B cell (primary cell): ENCODE measurements around the gene CYFIP2. TPM values are rescaled to one million over a fixed set of nuclear protein-coding genes. Genes with fewer than 3 reads are reported as not detected.

Experiments
- ATAC-seq: fragments of 200-7000 bp; cut with Tn5 transposase; one replicate; pipeline ENCODE4 v1.10.0; 2021; ENCODE audit warnings: low read depth, mild to moderate bottlenecking, moderate number of reproducible peaks, moderate library complexity
- CTCF ChIA-PET: fragments of 350-600 bp; sonication (Branson Sonifier 250); formaldehyde crosslinking; loops from one replicate; lab custom pipeline; 2021; ENCODE audit warnings: antibody characterized with exemption, inconsistent platforms; lab: Charles Lee
- POLR2A ChIA-PET: fragments of 350-600 bp; sonication (Branson Sonifier 250); formaldehyde crosslinking; loops from one replicate; lab custom pipeline; 2021; ENCODE audit warnings: antibody characterized with exemption; lab: Charles Lee
- DNase-seq: peaks from one replicate; pipeline ENCODE4 v3.0.0; 2013
- H2AFZ ChIP-seq: 2 replicates; pipeline ENCODE4 v1.6.1; 2012; ENCODE audit warnings: mild to moderate bottlenecking, low read depth, low read length; ENCODE audit not compliant: insufficient read depth, poor library complexity, severe bottlenecking
- H3K27ac ChIP-seq, 2 donors: 1 replicate in 1 of 2; 2 replicates in 1 of 2; pipeline ENCODE4 v1.5.1; 2012 to 2013; ENCODE audit warnings: low read length in 2 of 2, mild to moderate bottlenecking in 2 of 2, moderate library complexity in 1 of 2
- H3K27me3 ChIP-seq, 4 experiments: fragments of 200-600 bp in 1 of 4; sonication (generic) in 1 of 4; replicated peaks in 1 of 4; 1 replicate in 2 of 4; 2 replicates in 2 of 4; pipeline versions ENCODE4 v1.6.1 to v1.7.0; 2013 to 2016; ENCODE audit warnings: low read length in 3 of 4, mild to moderate bottlenecking in 2 of 4, mixed read lengths in 1 of 4, moderate library complexity in 1 of 4; ENCODE audit not compliant: insufficient read depth in 4 of 4, control insufficient read depth in 3 of 4; ENCODE audit errors: control extremely low read depth in 1 of 4
- H3K36me3 ChIP-seq, 2 experiments: replicated peaks in 1 of 2; 1 replicate in 1 of 2; 2 replicates in 1 of 2; pipeline versions ENCODE4 v1.6.1 to v1.7.1; 2013; ENCODE audit warnings: low read length in 1 of 2; ENCODE audit not compliant: insufficient read depth in 2 of 2, control insufficient read depth in 1 of 2; ENCODE audit errors: control extremely low read depth in 1 of 2, extremely low read depth in 1 of 2
- H3K4me1 ChIP-seq, 2 donors: fragments of 200-600 bp in 1 of 2; sonication (generic) in 1 of 2; 1 replicate in 1 of 2; 2 replicates in 1 of 2; pipeline versions ENCODE4 v1.5.1 to v1.6.1; 2013 to 2017; ENCODE audit warnings: low read length in 2 of 2; ENCODE audit not compliant: control insufficient read depth in 2 of 2, insufficient read depth in 2 of 2
- H3K4me2 ChIP-seq: replicated peaks from 2 replicates; pipeline ENCODE3; 2012; ENCODE audit warnings: mild to moderate bottlenecking, low read depth, low read length; ENCODE audit not compliant: poor library complexity, severe bottlenecking
- H3K4me3 ChIP-seq, 5 experiments: fragments of 200-600 bp in 1 of 5; sonication (generic) in 1 of 5; 1 replicate in 3 of 5; 2 replicates in 2 of 5; pipeline versions ENCODE4 v1.5.1 to v1.7.0; 2011 to 2016; ENCODE audit warnings: low read length in 4 of 5, mild to moderate bottlenecking in 4 of 5, low read depth in 2 of 5, control low read depth in 1 of 5, moderate library complexity in 1 of 5; ENCODE audit not compliant: insufficient read depth in 1 of 5; ENCODE audit errors: control extremely low read depth in 1 of 5, extremely low read depth in 1 of 5
- H3K79me2 ChIP-seq: fragments of 200-600 bp; sonication (generic); one replicate; pipeline ENCODE4 v1.6.0; 2016; ENCODE audit warnings: low read length; ENCODE audit not compliant: control insufficient read depth, insufficient read depth
- H3K9ac ChIP-seq: fragments of 200-600 bp; sonication (generic); 2 replicates; pipeline ENCODE4 v1.6.1; 2017; ENCODE audit warnings: mild to moderate bottlenecking, low read length, moderate library complexity
- H3K9me3 ChIP-seq, 3 donors: one replicate each; pipeline versions ENCODE4 v1.6.1 to v1.7.1; 2013; ENCODE audit warnings: low read length in 2 of 3; ENCODE audit not compliant: control insufficient read depth in 2 of 3, insufficient read depth in 1 of 3; ENCODE audit errors: control extremely low read depth in 1 of 3
- H4K20me1 ChIP-seq: 2 replicates; pipeline ENCODE4 v1.6.0; 2012; ENCODE audit warnings: mild to moderate bottlenecking, low read length; ENCODE audit not compliant: insufficient read depth, control insufficient read depth, poor library complexity, severe bottlenecking
- H3K27ac Mint-ChIP-seq: one replicate; pipeline ENCODE4 v1.8.0; 2021; ENCODE audit warnings: mixed read lengths
- H3K27me3 Mint-ChIP-seq: one replicate; pipeline ENCODE4 v1.8.0; 2021; ENCODE audit warnings: mixed read lengths
- H3K4me1 Mint-ChIP-seq: one replicate; pipeline ENCODE4 v1.8.0; 2021; ENCODE audit warnings: mixed read lengths
- H3K4me3 Mint-ChIP-seq: one replicate; pipeline ENCODE4 v1.8.0; 2021; ENCODE audit warnings: mixed read lengths
- H3K9me3 Mint-ChIP-seq: one replicate; pipeline ENCODE4 v1.8.0; 2022; ENCODE audit warnings: mixed read lengths; ENCODE audit not compliant: insufficient read depth
- EZH2 ChIP-seq: IDR thresholded peaks from 2 replicates; pipeline ENCODE4 v1.6.1; 2012; ENCODE audit warnings: borderline replicate concordance, low read depth, mild to moderate bottlenecking, moderate library complexity, low read length; ENCODE audit not compliant: insufficient read depth, poor library complexity, severe bottlenecking
- WGBS: methylation state at CpG from one replicate; pipeline ENCODE4 v1.1.5; 2013; ENCODE audit warnings: missing lambda C conversion rate; ENCODE audit not compliant: insufficient coverage; 5-methylcytosine and 5-hydroxymethylcytosine counted together
- intact Hi-C: fragments of 100-400 bp; cut with micrococcal nuclease; formaldehyde crosslinking; loops from one replicate; pipeline ENCODE4 v1.10.0; 2022
- polyA plus RNA-seq: library from polyadenylated mRNA; depleted of rRNA; stranded (reverse); fragments of >200 nt; gene quantifications from 2 replicates; pipeline ENCODE4 v1.2.3, GENCODE V29; 2012
- total RNA-seq, 2 donors: library from RNA; stranded (reverse); fragments of 120-200 nt in 1 of 2; gene quantifications; 1 replicate in 1 of 2; 2 replicates in 1 of 2; pipeline versions ENCODE4 v1.2.3 to v1.2.4, GENCODE V29; 2013 to 2022
- TF ChIP-seq, protein P1 (sequence below): fragments of 200-600 bp; IDR thresholded peaks from one replicate; pipeline ENCODE4 v1.8.0; 2022; ENCODE audit warnings: antibody characterized with exemption, mild to moderate bottlenecking

Gene CYFIP2
- total and polyA plus RNA-seq, 2 donors (not counting 1 experiment from before 2014, with no cell fraction given), result 231 to 663 TPM

DNA sequence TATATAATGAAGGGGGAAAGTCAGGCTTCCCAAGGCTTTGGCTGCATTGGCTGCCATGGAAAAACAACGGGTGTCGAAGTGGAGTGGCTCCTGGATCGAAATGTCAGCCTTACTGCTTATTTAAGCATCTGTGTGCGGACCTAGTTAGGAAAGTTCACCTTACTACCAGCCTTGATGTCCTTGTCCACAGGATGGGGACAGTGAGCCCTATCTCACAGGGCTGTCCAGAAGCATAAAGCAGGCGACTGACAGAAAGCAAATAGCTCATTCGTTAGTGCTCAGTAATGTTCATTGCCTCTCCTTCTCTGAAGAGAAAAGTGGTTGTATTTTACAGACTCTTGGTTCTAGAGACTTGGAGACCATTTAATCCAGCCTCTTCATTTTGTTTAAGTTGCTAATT lies 112.6 kb downstream of the CYFIP2 start:
- 100% methylated on average over 6 of the region's 6 CpGs for WGBS
- H3K27me3 Mint-ChIP-seq, result no peaks in the 10 kb centered on the region
- H3K9me3 Mint-ChIP-seq, result no peaks in the 10 kb centered on the region
- Histone ChIP-seq H3K4me2 (no peak overlapping the region), H4K20me1 (peaks cover 12% of the 10 kb centered on the region), H3K4me1 (no peaks in the 10 kb centered on the region), H3K79me2 (no peaks in the 10 kb centered on the region), H3K9me3 (no peaks in the 10 kb centered on the region), H3K36me3 (peaks cover 13 to 88% of the 10 kb centered on the region in 2 experiments), H3K27me3 (no peaks in the 10 kb centered on the region), H3K27ac (no peak overlapping the region), H3K9ac (no peak overlapping the region), H3K4me3 (no peak overlapping the region), H2AFZ (no peak overlapping the region)
- no peak for ATAC-seq
- TF ChIP-seq, protein P1, sequence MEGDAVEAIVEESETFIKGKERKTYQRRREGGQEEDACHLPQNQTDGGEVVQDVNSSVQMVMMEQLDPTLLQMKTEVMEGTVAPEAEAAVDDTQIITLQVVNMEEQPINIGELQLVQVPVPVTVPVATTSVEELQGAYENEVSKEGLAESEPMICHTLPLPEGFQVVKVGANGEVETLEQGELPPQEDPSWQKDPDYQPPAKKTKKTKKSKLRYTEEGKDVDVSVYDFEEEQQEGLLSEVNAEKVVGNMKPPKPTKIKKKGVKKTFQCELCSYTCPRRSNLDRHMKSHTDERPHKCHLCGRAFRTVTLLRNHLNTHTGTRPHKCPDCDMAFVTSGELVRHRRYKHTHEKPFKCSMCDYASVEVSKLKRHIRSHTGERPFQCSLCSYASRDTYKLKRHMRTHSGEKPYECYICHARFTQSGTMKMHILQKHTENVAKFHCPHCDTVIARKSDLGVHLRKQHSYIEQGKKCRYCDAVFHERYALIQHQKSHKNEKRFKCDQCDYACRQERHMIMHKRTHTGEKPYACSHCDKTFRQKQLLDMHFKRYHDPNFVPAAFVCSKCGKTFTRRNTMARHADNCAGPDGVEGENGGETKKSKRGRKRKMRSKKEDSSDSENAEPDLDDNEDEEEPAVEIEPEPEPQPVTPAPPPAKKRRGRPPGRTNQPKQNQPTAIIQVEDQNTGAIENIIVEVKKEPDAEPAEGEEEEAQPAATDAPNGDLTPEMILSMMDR, result no peak
- TF ChIP-seq EZH2, result no peak
- intact Hi-C loops, result no loop called here
- H3K4me1 Mint-ChIP-seq, result no peaks in the 10 kb centered on the region
- no peak overlapping the region for H3K4me3 Mint-ChIP-seq
- CTCF ChIA-PET, result interaction anchor here (1.3 to 2.1 kb wide), 2 partner anchors 23 to 340 kb away, joined by 3 to 6 read pairs; no protein-coding TSS in a partner anchor
- POLR2A ChIA-PET, result no interaction called here
- DNase-seq, result no peak
- H3K27ac Mint-ChIP-seq, result no peak overlapping the region

DNA sequence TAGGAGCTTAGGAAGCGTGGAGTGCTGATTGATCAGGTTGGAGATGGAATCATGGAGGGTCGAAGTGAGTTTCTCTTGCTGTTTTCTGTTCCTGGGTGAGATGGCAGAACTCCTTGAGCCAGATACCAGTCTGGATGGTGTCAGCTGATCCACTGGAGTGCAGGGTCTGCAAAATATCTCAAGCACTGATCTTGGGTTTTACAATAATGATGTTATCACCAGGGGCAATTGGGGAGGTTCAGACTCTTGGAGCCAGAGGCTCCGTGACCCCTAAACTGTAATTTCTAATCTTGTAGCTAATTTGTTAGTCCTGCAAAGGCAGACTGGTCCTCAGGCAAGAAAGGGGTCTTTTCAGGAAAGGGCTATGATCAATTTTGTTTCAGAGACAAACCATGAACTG lies 114.1 kb downstream of the CYFIP2 start:
- Histone ChIP-seq H3K9me3 (no peaks in the 10 kb centered on the region), H3K9ac (no peak overlapping the region), H3K36me3 (peaks cover 17 to 87% of the 10 kb centered on the region in 2 experiments), H3K79me2 (no peaks in the 10 kb centered on the region), H4K20me1 (peaks cover 12% of the 10 kb centered on the region), H3K4me3 (no peak overlapping the region), H3K27ac (no peak overlapping the region), H3K4me1 (no peaks in the 10 kb centered on the region), H3K27me3 (no peaks in the 10 kb centered on the region), H3K4me2 (no peak overlapping the region), H2AFZ (no peak overlapping the region)
- H3K4me3 Mint-ChIP-seq, result no peak overlapping the region
- no peaks in the 10 kb centered on the region for H3K4me1 Mint-ChIP-seq
- WGBS, result 87% methylated on average over 2 of the region's 3 CpGs
- H3K27ac Mint-ChIP-seq, result peak overlapping the region; percentile 46
- intact Hi-C loops, result no loop called here
- POLR2A ChIA-PET, result no interaction called here
- H3K9me3 Mint-ChIP-seq, result no peaks in the 10 kb centered on the region
- no peak for ATAC-seq
- TF ChIP-seq EZH2, result no peak
- TF ChIP-seq, protein P1, result no peak
- no peak for DNase-seq
- no peaks in the 10 kb centered on the region for H3K27me3 Mint-ChIP-seq
- CTCF ChIA-PET, result interaction anchor here (0.9 to 1.1 kb wide), 3 partner anchors 20 to 363 kb away, joined by 3 read pairs; partner anchors contain the start of gene LSM11
